ENCODE measurements around the gene CCDC187.

CCDC187 gene

GRCh38 chr9:136220017-136220729, 83.7 kb downstream of the CCDC187 start:
- no peak for DNase-seq

GRCh38 chr9:136219276-136219675, 84.6 kb downstream of the CCDC187 start:
- no peak for DNase-seq

GRCh38 chr9:136218673-136219072, 85.2 kb downstream of the CCDC187 start:
- DNase-seq: no peak

- DNase-seq: no peak
These were observed 85.6 kb downstream of the CCDC187 start for GRCh38 chr9:136218271-136218670.

GRCh38 chr9:136216541-136217244, 87.2 kb downstream of the CCDC187 start:
- DNase-seq: no peak

- DNase-seq: no peak
These were observed 90.2 kb downstream of the CCDC187 start for GRCh38 chr9:136213733-136214132.

GRCh38 chr9:136212345-136212950, 91.4 kb downstream of the CCDC187 start:
- no peak for DNase-seq

GRCh38 chr9:136211441-136212344, 92.2 kb downstream of the CCDC187 start:
- no peak for DNase-seq

- DNase-seq: no peak
These were observed 92.9 kb downstream of the CCDC187 start for GRCh38 chr9:136211006-136211405.

- DNase-seq: no peak
These were observed 93.6 kb downstream of the CCDC187 start for GRCh38 chr9:136210276-136210675.

- DNase-seq: no peak
These were observed 94.1 kb downstream of the CCDC187 start for GRCh38 chr9:136209786-136210185.

- DNase-seq: no peak
These were observed 94.7 kb downstream of the CCDC187 start for GRCh38 chr9:136209232-136209631.

- no peak for DNase-seq
These were observed 95.2 kb downstream of the CCDC187 start for GRCh38 chr9:136208675-136209074.

GRCh38 chr9:136207616-136208015, 96.3 kb downstream of the CCDC187 start:
- no peak for DNase-seq

- no peak for DNase-seq
These were observed 97.2 kb downstream of the CCDC187 start for GRCh38 chr9:136206602-136207275.

- DNase-seq: no peak
These were observed 98.2 kb downstream of the CCDC187 start for GRCh38 chr9:136205707-136205992.

- no peak for DNase-seq
These were observed 98.8 kb downstream of the CCDC187 start, which contains the start of gene LHX3 for GRCh38 chr9:136204838-136205706. Gene LHX3, minus strand, starts transcription at chr9:136205128. Its CDS starts 116 bp downstream, at chr9:136205012.

GRCh38 chr9:136204145-136204805, 99.6 kb downstream of the CCDC187 start:
- DNase-seq: no peak

- no peak for DNase-seq
These were observed 100.3 kb downstream of the CCDC187 start for GRCh38 chr9:136203408-136204144.

All from CD4-positive, alpha-beta T cell treated with Interferon gamma for 1 hour (primary cell).